Neural progenitor cell (in vitro differentiated cells): ENCODE measurements around the gene EHD2.

Experiments
- EZH2 ChIP-seq: fragments of 200-600 bp; sonication (generic); IDR thresholded peaks from 2 replicates; pipeline ENCODE4 v1.6.1; 2017; ENCODE audit warnings: antibody characterized with exemption, mild to moderate bottlenecking, moderate library complexity
- EZH2phosphoT487 ChIP-seq: fragments of 200-600 bp; sonication (generic); IDR thresholded peaks from 2 replicates; pipeline ENCODE4 v1.6.1; 2017; ENCODE audit warnings: antibody characterized with exemption
- TF ChIP-seq, protein P1 (sequence below): fragments of 200-600 bp; sonication (generic); IDR thresholded peaks from 2 replicates; pipeline ENCODE4 v1.5.1; 2017; ENCODE audit warnings: antibody characterized with exemption, mild to moderate bottlenecking

DNA sequence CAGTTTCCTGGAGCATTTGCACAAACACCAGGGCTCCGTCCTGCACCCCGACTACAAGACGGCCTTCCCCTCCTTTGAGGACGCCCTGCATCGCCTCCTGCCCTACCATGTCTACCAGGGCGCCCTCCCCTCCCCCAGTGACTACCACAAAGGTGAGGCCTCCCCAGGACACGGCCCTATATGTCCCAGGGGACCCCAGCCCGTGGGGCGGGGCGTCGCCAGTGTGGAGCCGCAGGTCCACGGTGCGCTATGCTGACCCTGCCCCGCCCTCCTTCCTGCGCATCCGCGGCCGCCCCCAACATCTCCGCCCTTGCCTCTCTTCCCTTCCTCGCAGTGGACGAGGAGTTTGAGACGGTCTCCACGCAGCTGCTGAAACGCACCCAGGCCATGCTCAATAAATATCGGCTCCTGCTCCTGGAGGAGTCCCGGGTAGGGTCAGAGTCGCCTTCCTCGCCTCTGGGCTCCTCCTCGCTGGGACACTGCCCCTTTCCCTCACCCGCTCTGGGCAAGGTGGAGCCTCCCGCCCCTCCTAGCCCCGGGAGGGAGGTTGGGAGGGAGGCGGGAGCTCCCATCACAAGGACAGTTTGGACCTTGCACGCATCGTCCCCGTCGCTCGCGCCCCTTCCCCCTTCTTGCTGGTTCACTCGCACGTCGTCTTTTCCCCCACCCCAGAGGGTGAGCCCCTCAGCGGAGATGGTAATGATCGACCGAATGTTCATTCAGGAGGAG, 14.4 kb upstream of the EHD2 start:
- TF ChIP-seq, protein P1, sequence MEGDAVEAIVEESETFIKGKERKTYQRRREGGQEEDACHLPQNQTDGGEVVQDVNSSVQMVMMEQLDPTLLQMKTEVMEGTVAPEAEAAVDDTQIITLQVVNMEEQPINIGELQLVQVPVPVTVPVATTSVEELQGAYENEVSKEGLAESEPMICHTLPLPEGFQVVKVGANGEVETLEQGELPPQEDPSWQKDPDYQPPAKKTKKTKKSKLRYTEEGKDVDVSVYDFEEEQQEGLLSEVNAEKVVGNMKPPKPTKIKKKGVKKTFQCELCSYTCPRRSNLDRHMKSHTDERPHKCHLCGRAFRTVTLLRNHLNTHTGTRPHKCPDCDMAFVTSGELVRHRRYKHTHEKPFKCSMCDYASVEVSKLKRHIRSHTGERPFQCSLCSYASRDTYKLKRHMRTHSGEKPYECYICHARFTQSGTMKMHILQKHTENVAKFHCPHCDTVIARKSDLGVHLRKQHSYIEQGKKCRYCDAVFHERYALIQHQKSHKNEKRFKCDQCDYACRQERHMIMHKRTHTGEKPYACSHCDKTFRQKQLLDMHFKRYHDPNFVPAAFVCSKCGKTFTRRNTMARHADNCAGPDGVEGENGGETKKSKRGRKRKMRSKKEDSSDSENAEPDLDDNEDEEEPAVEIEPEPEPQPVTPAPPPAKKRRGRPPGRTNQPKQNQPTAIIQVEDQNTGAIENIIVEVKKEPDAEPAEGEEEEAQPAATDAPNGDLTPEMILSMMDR, result no peak
- TF ChIP-seq EZH2, result no peak
- TF ChIP-seq EZH2phosphoT487, result no peak
